DOHH2 (cell line): Measurements from ENCODE around the gene RUNX1.

ENCODE experiments used
- H3F3A ChIP-seq: fragments of 200-600 bp; sonication (generic), shearing (Covaris generic); 2 replicates; pipeline ENCODE4 v1.6.0; 2016; ENCODE audit warnings: antibody characterized with exemption, mild to moderate bottlenecking; ENCODE audit not compliant: control insufficient read depth, insufficient read depth
- H3K27ac ChIP-seq: fragments of 200-600 bp; sonication (generic); 2 replicates; pipeline ENCODE4 v1.5.1; 2014; ENCODE audit warnings: low read depth, mild to moderate bottlenecking, low read length, moderate library complexity
- H3K27me3 ChIP-seq: fragments of 200-600 bp; sonication (generic); 2 replicates; pipeline ENCODE4 v1.6.1; 2014; ENCODE audit warnings: mild to moderate bottlenecking, low read length, mixed read lengths; ENCODE audit not compliant: control insufficient read depth
- H3K36me3 ChIP-seq: fragments of 200-600 bp; sonication (generic); 2 replicates; pipeline ENCODE4 v1.6.1; 2014; ENCODE audit warnings: mild to moderate bottlenecking, low read length, moderate library complexity, mixed read lengths; ENCODE audit not compliant: control insufficient read depth
- H3K4me1 ChIP-seq: fragments of 200-600 bp; sonication (generic); 2 replicates; pipeline ENCODE4 v1.6.1; 2014; ENCODE audit warnings: mild to moderate bottlenecking, low read length, mixed read lengths; ENCODE audit not compliant: control insufficient read depth
- H3K4me2 ChIP-seq: fragments of 200-600 bp; sonication (generic); 2 replicates; pipeline ENCODE4 v1.6.0; 2014; ENCODE audit warnings: mild to moderate bottlenecking, low read length, moderate library complexity
- H3K4me3 ChIP-seq: fragments of 200-600 bp; sonication (generic); 2 replicates; pipeline ENCODE4 v1.5.1; 2014; ENCODE audit warnings: mild to moderate bottlenecking, low read length, mixed read lengths
- H3K79me2 ChIP-seq: fragments of 200-600 bp; sonication (generic); 2 replicates; pipeline ENCODE4 v1.6.1; 2014; ENCODE audit warnings: mild to moderate bottlenecking, low read length, mixed read lengths; ENCODE audit not compliant: control insufficient read depth
- H3K9me2 ChIP-seq: fragments of 200-600 bp; sonication (generic); replicated peaks from 2 replicates; pipeline ENCODE4 v1.6.1; 2014; ENCODE audit warnings: mild to moderate bottlenecking, low read length, mixed read lengths; ENCODE audit not compliant: control insufficient read depth
- H3K9me3 ChIP-seq: fragments of 200-600 bp; sonication (generic); 2 replicates; pipeline ENCODE4 v1.6.1; 2014; ENCODE audit warnings: antibody characterized with exemption, low read length, mixed read lengths; ENCODE audit not compliant: control insufficient read depth, insufficient read depth
- H4K20me1 ChIP-seq: fragments of 200-600 bp; sonication (generic); 2 replicates; pipeline ENCODE4 v1.6.0; 2014; ENCODE audit warnings: low read depth, mild to moderate bottlenecking, antibody characterized with exemption, low read length, moderate library complexity; ENCODE audit not compliant: control insufficient read depth, insufficient read depth
- CTCF ChIP-seq: fragments of 200-600 bp; sonication (generic); IDR thresholded peaks from one replicate; pipeline ENCODE4 v1.5.1; 2014; ENCODE audit warnings: antibody characterized with exemption, mild to moderate bottlenecking, low read depth, low read length; ENCODE audit not compliant: poor library complexity, severe bottlenecking
- EZH2phosphoT487 ChIP-seq: fragments of 200-600 bp; sonication (generic); IDR thresholded peaks from 2 replicates; pipeline ENCODE4 v1.6.1; 2017; ENCODE audit warnings: borderline replicate concordance, mild to moderate bottlenecking, antibody characterized with exemption, low read length, moderate library complexity, mixed read lengths

RUNX1 gene

GRCh38 chr21:34833465-34833864, 215.6 kb downstream of the RUNX1 start:
- Histone ChIP-seq H3K4me3 (no peak overlapping the region), H3K9me2 (no peaks in the 10 kb centered on the region), H3F3A (no peaks in the 10 kb centered on the region), H4K20me1 (no peaks in the 10 kb centered on the region), H3K36me3 (peaks cover 92% of the 10 kb centered on the region), H3K9me3 (no peaks in the 10 kb centered on the region), H3K27ac (no peak overlapping the region), H3K4me1 (no peaks in the 10 kb centered on the region), H3K4me2 (no peak overlapping the region), H3K79me2 (no peaks in the 10 kb centered on the region), H3K27me3 (no peaks in the 10 kb centered on the region)
- no peak for TF ChIP-seq EZH2phosphoT487
- TF ChIP-seq CTCF, result no peak

GRCh38 chr21:34830386-34831170, 218.5 kb downstream of the RUNX1 start:
- Histone ChIP-seq H3K36me3 (peaks cover 94% of the 10 kb centered on the region), H3K79me2 (no peaks in the 10 kb centered on the region)

GRCh38 chr21:34827445-34828235, 221.5 kb downstream of the RUNX1 start:
- Histone ChIP-seq H3K27ac (no peak overlapping the region), H3K4me3 (no peak overlapping the region), H3K27me3 (no peaks in the 10 kb centered on the region), H3K9me2 (no peaks in the 10 kb centered on the region), H4K20me1 (no peaks in the 10 kb centered on the region), H3F3A (no peaks in the 10 kb centered on the region), H3K36me3 (peaks cover 84% of the 10 kb centered on the region), H3K4me2 (no peak overlapping the region), H3K79me2 (no peaks in the 10 kb centered on the region), H3K9me3 (no peaks in the 10 kb centered on the region), H3K4me1 (no peaks in the 10 kb centered on the region)
- TF ChIP-seq EZH2phosphoT487 (no peak), CTCF (no peak)

More at GRCh38 chr21:34830386-34831170, 218.5 kb downstream of the RUNX1 start:
- H3K9me3 ChIP-seq, result no peaks in the 10 kb centered on the region
- H3K4me1 ChIP-seq, result no peaks in the 10 kb centered on the region
- no peaks in the 10 kb centered on the region for H4K20me1 ChIP-seq
- no peaks in the 10 kb centered on the region for H3K27me3 ChIP-seq
- H3K9me2 ChIP-seq, result no peaks in the 10 kb centered on the region
- no peak overlapping the region for H3K27ac ChIP-seq
- no peak overlapping the region for H3K4me2 ChIP-seq
- H3K4me3 ChIP-seq, result no peak overlapping the region
- no peaks in the 10 kb centered on the region for H3F3A ChIP-seq
- TF ChIP-seq CTCF (no peak), EZH2phosphoT487 (no peak)
